GM19372 (cell line): ENCODE data around the gene RLBP1.
"Not testable (repeated sequence)": the region's sequence is repeated elsewhere in the genome, so short reads cannot be mapped to it uniquely, and the experiment has no call there.

ENCODE experiments used
- ATAC-seq: cut with Tn5 transposase; IDR thresholded peaks from one replicate; pipeline ENCODE4 v1.9.1; 2021; ENCODE audit warnings: mild to moderate bottlenecking, low read depth, moderate library complexity; ENCODE audit not compliant: unreplicated experiment

Gene RLBP1

GRCh38 chr15:89221543-89221942, at the start of gene RLBP1:
RLBP1 (minus strand) TSS chr15:89221579; CDS start chr15:89218975, 2,604 bp downstream.
- no peak for ATAC-seq

GRCh38 chr15:89250142-89250541, 28.8 kb upstream of the RLBP1 start:
- not testable (repeated sequence) for ATAC-seq

GRCh38 chr15:89248584-89248983, 27.2 kb upstream of the RLBP1 start:
- no peak for ATAC-seq

- no peak for ATAC-seq
These were observed 26.1 kb upstream of the RLBP1 start for GRCh38 chr15:89247446-89247845.

- peak; percentile 16 for ATAC-seq
These were observed 23.2 kb upstream of the RLBP1 start for GRCh38 chr15:89244574-89244903.

- peak; percentile 90 for ATAC-seq
These were observed 22.6 kb upstream of the RLBP1 start, which contains the start of gene FANCI for GRCh38 chr15:89243691-89244573. FANCI (plus strand) TSS chr15:89243979; CDS start chr15:89247648, 3,669 bp downstream.

GRCh38 chr15:89243046-89243690, 21.8 kb upstream of the RLBP1 start:
- ATAC-seq: no peak

- not testable (repeated sequence) for ATAC-seq
These were observed 18.8 kb upstream of the RLBP1 start for GRCh38 chr15:89239883-89240810.

GRCh38 chr15:89231832-89232231, 10.5 kb upstream of the RLBP1 start:
- no peak for ATAC-seq

DNA sequence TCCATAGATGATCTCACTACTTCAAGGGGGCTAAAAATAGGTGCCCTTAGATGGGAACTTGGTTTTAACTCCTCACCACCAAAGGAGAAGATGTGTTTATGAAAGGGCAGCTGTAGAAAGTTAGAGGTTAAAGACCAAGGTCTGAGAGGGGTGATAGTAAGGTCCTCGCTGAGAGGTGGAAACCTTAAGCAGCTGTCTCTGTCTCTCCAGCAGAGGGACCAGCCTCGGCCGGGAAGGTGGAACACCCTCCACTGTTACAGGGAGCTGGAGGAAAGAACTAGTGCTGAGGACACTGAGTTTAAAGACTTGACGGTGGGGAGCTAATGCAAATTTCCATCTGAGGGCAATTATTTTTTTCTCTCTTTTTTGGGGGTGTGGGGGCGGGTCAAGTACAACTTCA, 8.9 kb upstream of the RLBP1 start:
- ATAC-seq: no peak

DNA sequence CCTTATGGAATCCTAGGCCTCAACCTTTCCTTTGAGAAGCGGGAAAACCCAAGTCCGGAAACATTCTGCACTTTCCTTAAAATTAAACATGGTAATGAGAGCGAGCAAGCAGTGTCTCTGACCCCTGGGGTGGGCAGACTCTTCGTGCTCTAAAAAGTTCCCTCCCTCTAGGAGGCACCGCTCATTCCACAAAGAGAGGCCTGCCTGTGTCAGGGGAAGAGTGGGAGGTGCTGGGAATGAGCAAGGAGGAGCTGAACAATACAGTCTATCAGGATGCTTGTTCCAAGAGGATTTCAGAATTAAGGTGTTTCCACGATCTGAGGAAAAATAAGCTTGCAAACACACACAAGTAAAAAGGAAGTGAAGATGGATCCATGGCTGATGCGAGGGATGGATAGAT, 6.0 kb upstream of the RLBP1 start:
- ATAC-seq: no peak

GRCh38 chr15:89226359-89227221, 5.2 kb upstream of the RLBP1 start:
- no peak for ATAC-seq

DNA sequence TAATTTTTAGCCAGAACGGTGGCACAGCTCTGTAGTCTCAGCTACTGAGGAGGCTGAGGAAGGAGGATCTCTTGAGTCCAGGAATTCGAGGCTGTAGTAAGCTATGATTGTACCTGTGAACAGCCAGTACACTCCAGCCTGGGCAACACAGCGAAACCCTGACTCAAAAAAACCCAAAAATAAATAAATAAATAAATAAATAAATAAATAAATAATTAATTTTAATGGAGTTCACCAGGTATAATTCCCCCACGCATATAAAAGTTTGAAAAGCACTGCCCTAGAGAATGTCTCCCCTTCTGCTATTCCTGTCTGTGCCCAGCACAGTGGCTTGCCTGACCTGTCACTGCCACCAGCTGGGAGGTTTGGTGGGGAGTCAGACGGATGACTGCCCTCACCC, 4.2 kb upstream of the RLBP1 start:
- ATAC-seq: no peak

DNA sequence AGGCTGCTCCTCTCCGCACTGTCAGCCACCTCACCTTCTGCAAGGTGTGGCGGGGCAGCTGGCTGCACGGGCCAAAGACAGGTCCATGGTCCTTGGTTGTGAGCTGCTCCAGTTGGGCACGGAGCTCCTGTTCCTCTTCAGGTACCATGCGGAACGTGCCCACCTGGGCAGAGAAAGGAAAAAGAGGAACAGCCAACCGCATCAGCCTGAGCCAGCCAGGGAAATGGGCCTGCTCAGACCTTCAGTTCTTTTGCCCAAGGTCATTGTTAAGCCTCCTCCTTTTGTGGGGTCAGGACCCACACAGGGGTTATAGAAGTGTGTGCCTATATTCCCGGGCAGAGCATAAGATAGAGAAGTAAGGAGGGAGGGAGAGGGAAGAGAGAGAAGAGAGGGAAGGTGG, 2.8 kb downstream of the RLBP1 start:
- ATAC-seq: no peak

DNA sequence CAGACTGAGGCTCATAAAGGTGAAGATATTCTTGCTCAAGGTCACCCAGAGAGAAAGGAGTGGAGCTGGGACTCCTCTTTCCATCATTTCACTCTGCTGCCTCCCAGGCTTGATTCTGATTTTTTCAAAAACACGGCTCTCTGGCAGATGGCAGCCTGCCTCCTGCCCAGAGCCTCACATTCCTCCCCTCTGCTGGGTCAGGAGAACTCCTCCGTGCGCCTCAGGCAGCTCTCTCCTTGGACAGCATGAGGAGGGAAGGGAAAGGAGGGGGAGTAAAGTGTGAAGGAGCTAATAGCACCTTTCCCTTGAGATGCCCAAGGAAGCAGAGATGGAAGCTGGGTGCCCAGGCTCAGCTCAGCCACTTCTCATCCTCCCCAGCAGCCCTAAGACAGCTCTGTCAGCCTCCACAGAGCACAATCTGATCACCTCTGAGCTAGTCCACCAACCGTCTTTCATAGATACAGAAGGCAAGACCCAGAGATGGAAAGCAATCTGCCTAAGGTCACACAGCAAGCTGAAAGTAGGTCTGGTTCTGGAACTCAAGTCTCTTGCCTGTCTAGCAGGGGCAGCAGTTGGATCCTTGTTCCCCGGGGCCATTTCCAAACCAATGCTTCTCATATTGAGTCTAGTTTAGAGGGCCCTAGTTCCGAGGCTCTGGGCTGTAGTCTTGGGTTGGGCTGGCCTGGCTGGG, 3.5 kb downstream of the RLBP1 start:
- no peak for ATAC-seq

DNA sequence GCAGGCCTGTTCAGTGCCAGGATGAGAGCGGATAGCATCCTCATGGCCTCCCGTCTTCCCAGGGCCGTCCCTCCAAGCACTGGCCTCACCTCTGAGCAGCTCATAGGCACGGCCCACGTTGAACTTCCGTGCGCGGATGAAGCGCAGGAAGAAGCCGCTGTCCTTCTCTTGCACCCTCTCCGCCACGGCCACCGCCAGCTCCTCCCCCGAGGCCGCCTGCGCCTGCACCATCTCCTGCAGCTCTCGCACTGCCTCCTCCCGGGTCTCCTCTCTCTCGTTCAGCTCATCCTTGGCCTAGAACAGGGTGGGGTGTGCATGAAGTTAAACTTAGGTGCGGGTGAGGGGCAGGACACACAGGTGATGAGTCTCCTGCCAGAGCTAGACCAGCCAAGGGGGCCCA, 4.3 kb downstream of the RLBP1 start:
- ATAC-seq: no peak

GRCh38 chr15:89215627-89216026, 5.8 kb downstream of the RLBP1 start:
- no peak for ATAC-seq

DNA sequence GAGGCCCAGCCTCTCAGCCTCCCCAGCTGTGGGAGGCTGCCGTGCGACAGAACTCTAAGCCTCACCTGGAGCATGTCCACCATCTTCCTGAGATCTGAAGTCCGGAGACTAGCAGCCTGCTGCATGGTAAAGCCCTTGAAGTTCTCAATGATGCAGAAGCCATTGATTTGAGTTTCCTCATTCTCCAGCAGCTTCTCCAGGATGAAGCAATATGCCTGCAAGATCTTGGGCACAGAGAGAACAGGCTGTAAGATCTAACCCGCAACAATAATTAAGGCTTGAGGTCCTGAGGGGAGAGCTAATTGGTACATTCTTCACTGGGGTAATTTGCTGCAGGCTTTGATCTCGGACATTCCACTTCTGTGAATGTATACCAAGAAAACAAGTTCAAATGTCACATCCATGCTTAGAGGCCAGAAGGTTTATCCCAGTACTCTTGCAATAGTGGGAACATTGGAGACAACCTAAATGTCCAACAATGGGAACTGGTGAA, 9.7 kb downstream of the RLBP1 start:
- no peak for ATAC-seq

DNA sequence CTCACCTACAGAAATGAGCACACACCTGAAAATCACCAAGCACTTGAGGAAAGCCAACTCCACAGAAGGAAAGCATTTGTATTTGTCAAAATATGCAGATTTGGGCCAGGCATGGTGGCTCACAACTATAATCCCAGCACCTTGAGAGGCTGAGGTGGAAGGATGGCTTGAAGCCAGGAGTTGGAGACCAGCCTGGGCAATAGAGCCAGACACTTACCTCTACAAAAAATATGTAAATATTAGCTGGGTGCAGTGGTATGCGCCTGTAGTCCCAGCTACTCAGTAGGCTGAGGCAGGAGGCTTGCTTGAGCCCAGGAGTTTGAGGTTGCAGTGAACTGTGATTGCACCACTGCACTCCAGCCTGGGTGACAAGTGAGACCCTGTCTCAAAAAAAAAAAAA, 12.3 kb downstream of the RLBP1 start:
- ATAC-seq: no peak
